Breast epithelium (tissue), 4 donors: ENCODE measurements around the gene GABRA6. TPM values are rescaled to one million over a fixed set of nuclear protein-coding genes. Genes with fewer than 3 reads are reported as not detected.

Experiments used
- DNase-seq, 2 donors: peaks; one replicate each; pipeline ENCODE4 v3.0.0-alpha.2; 2019; ENCODE audit warnings: low spot score in 2 of 2
- H3K27ac ChIP-seq, 2 donors: fragments of 200-600 bp; sonication (generic) in 1 of 2; one replicate each; pipeline ENCODE4 v1.5.1; 2016 to 2019; ENCODE audit warnings: mild to moderate bottlenecking in 1 of 2
- H3K27me3 ChIP-seq, 2 donors: fragments of 200-600 bp; sonication (generic) in 1 of 2; one replicate each; pipeline versions ENCODE4 v1.5.1 to v1.6.0; 2017 to 2019; ENCODE audit warnings: control low read depth in 1 of 2, mild to moderate bottlenecking in 1 of 2
- H3K36me3 ChIP-seq: fragments of 200-600 bp; one replicate; pipeline ENCODE4 v1.5.1; 2019
- H3K4me1 ChIP-seq, 2 donors: fragments of 200-600 bp; sonication (generic); one replicate each; pipeline ENCODE4 v1.5.1; 2016 to 2019; ENCODE audit warnings: control low read depth in 1 of 2
- H3K4me3 ChIP-seq, 3 donors: fragments of 200-600 bp; sonication (generic); 1 replicate in 2 of 3; 2 replicates in 1 of 3; pipeline ENCODE4 v1.5.1; 2016 to 2019; ENCODE audit warnings: mild to moderate bottlenecking in 3 of 3, moderate library complexity in 2 of 3
- H3K9me3 ChIP-seq, 2 donors: fragments of 200-600 bp; sonication (generic) in 1 of 2; one replicate each; pipeline ENCODE4 v1.5.1; 2016 to 2019; ENCODE audit warnings: control low read depth in 1 of 2
- POLR2A ChIP-seq: fragments of 450-650 bp; IDR thresholded peaks from one replicate; pipeline ENCODE4 v1.6.1; 2016; ENCODE audit warnings: antibody characterized with exemption, mild to moderate bottlenecking, moderate library complexity
- POLR2AphosphoS5 ChIP-seq, 3 donors: sonication (generic); formaldehyde crosslinking; IDR thresholded peaks; one replicate each; pipeline ENCODE4 v1.6.1; 2017; ENCODE audit warnings: antibody characterized with exemption in 3 of 3
- intact Hi-C: fragments of 100-400 bp; cut with DNase I; formaldehyde crosslinking; loops from one replicate; pipeline ENCODE4 v1.15.1; 2023; ENCODE audit warnings: low total_unique reads
- total RNA-seq, 3 donors: library from RNA; depleted of rRNA; stranded (reverse); fragments of >200 nt; gene quantifications; one replicate each; pipeline ENCODE4 v1.1.0, GENCODE V29; 2016
- TF ChIP-seq, protein P1 (sequence below), 3 donors: fragments of 450-650 bp; IDR thresholded peaks; one replicate each; pipeline ENCODE4 v1.5.1; 2016 to 2017; ENCODE audit warnings: antibody characterized with exemption in 3 of 3, mild to moderate bottlenecking in 3 of 3, moderate library complexity in 3 of 3

The GABRA6 gene
- total RNA-seq, 3 donors from 2014 or later, result not detected

DNA sequence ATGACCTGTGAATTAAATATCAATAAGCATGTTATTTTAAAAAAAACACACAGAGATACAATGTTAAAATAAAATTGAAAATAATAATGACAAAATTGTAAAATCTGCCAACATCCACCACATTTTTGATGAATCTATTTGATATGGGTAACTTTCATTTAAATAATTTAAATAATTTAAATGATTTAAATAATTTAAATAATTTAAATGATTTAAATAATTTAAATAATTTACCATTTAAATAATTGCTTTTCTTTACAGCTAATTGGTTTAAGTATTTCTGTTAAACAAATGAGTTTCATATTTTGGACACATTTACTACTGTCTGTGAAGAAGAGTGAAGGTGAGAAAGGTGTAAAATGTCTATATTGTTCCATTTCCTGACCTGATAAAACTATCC is 22.1 kb upstream of the GABRA6 start:
- Histone ChIP-seq H3K4me1 (no peaks in the 10 kb centered on the region), H3K9me3 (no peaks in the 10 kb centered on the region), H3K4me3 (no peak overlapping the region), H3K27me3 (no peaks in the 10 kb centered on the region), H3K36me3 (no peaks in the 10 kb centered on the region), H3K27ac (no peak overlapping the region)
- no peak for DNase-seq
- intact Hi-C loops, result no loop called here
- no peak for TF ChIP-seq POLR2A
- TF ChIP-seq, protein P1, sequence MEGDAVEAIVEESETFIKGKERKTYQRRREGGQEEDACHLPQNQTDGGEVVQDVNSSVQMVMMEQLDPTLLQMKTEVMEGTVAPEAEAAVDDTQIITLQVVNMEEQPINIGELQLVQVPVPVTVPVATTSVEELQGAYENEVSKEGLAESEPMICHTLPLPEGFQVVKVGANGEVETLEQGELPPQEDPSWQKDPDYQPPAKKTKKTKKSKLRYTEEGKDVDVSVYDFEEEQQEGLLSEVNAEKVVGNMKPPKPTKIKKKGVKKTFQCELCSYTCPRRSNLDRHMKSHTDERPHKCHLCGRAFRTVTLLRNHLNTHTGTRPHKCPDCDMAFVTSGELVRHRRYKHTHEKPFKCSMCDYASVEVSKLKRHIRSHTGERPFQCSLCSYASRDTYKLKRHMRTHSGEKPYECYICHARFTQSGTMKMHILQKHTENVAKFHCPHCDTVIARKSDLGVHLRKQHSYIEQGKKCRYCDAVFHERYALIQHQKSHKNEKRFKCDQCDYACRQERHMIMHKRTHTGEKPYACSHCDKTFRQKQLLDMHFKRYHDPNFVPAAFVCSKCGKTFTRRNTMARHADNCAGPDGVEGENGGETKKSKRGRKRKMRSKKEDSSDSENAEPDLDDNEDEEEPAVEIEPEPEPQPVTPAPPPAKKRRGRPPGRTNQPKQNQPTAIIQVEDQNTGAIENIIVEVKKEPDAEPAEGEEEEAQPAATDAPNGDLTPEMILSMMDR (IDR thresholded peaks at IDR 0.05), result no peak
- no peak for TF ChIP-seq POLR2AphosphoS5 (IDR thresholded peaks at IDR 0.05)

DNA sequence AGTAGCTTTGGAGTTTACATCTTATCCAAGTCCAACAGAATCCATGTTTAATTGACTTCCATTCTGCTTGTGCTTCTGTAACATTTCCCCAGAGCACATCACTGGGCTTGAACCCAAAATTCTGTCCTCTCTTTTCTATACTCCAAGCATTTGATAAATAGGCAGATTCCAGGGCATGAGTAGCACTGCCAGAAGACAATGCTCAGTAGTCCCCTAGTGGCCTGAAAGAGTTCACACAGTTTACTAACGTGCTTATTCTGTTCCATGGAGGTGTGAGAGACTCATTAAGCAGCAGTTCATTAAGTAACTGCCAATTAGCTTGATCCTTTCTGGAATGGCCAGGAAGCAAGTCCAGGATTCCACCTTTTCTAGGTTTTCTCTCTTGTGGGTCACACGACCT is 9.4 kb upstream of the GABRA6 start:
- no peak for DNase-seq
- intact Hi-C loops, result no loop called here
- TF ChIP-seq POLR2AphosphoS5 (IDR thresholded peaks at IDR 0.05) (no peak), POLR2A (no peak)
- TF ChIP-seq, protein P1 (IDR thresholded peaks at IDR 0.05), result peak in 1 of 3 donors; percentile 8

DNA sequence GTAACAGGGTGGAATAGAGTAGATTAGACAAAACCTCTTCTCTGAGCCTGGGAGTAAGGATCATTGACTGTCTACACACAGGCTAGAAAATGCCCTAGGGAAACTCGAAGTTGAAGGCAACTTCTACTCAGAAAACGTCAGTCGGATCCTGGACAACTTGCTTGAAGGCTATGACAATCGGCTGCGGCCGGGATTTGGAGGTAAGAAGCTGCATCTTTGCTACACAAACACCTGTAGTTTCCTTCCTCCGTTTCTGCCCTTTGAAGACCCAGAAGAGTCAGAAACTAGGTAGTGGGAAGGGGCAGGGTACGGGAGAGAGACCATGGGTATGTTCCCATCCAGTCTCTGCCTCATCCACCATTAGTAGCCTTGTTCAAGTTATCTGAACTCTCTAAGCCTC is 628 bp downstream of the GABRA6 start:
- TF ChIP-seq POLR2AphosphoS5 (IDR thresholded peaks at IDR 0.05), result no peak
- TF ChIP-seq, protein P1 (IDR thresholded peaks at IDR 0.05), result no peak
- no peak for TF ChIP-seq POLR2A
- Histone ChIP-seq H3K9me3 (no peaks in the 10 kb centered on the region), H3K27me3 (no peaks in the 10 kb centered on the region), H3K27ac (no peak overlapping the region), H3K4me1 (no peaks in the 10 kb centered on the region), H3K36me3 (no peaks in the 10 kb centered on the region), H3K4me3 (no peak overlapping the region)
- DNase-seq, result no peak
- intact Hi-C loops, result no loop called here

More for the DNA sequence above, 9.4 kb upstream of the GABRA6 start:
- H3K27ac ChIP-seq, result no peak overlapping the region
- no peaks in the 10 kb centered on the region for H3K27me3 ChIP-seq
- H3K9me3 ChIP-seq, result no peaks in the 10 kb centered on the region
- no peaks in the 10 kb centered on the region for H3K36me3 ChIP-seq
- H3K4me1 ChIP-seq, result no peaks in the 10 kb centered on the region
- no peak overlapping the region for H3K4me3 ChIP-seq

DNA sequence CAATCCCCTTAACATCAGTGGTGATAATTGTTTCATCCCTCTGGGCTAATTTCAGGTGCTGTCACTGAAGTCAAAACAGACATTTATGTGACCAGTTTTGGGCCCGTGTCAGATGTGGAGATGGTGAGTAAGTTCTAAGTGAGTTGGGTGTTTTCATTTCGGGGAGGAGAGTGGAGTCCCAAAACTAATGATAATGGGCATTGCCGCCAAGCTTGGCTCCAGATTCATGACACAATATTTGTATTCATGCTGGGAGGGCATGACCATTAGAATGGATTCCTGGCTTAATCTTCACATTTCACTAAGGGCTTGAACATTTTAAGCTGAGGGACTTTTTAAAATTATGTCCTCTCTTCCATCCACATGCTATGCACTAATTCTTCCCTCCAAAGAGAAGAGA is 1.4 kb downstream of the GABRA6 start:
- DNase-seq, result no peak
- no peaks in the 10 kb centered on the region for H3K9me3 ChIP-seq
- H3K4me1 ChIP-seq, result no peaks in the 10 kb centered on the region
- no peak for TF ChIP-seq POLR2A
- TF ChIP-seq, protein P1 (IDR thresholded peaks at IDR 0.05), result no peak
- no peak for TF ChIP-seq POLR2AphosphoS5 (IDR thresholded peaks at IDR 0.05)
- no peaks in the 10 kb centered on the region for H3K27me3 ChIP-seq
- no peak overlapping the region for H3K27ac ChIP-seq
- intact Hi-C loops, result no loop called here
- no peaks in the 10 kb centered on the region for H3K36me3 ChIP-seq
- no peak overlapping the region for H3K4me3 ChIP-seq

DNA sequence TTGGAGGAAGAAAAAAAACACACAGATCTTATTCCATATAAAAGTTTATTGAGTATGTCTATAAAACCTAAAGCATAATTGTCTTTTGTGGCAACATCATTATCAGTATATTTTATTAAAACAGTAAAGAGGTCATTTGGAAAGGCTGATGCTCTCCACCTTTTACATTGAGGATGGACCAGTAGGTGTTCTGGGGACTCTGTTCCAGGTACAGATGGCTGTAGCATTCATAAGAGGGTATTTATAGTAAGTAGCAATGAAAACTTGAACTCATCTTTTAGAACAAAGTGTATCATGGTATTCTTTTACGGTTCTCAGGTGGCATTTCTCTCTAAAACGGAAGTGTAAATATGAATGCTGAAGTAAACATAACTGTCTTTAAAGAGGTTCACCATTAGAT is 1.8 kb downstream of the GABRA6 start:
- Histone ChIP-seq H3K4me3 (no peak overlapping the region), H3K36me3 (no peaks in the 10 kb centered on the region), H3K27me3 (no peaks in the 10 kb centered on the region), H3K9me3 (no peaks in the 10 kb centered on the region), H3K27ac (no peak overlapping the region), H3K4me1 (no peaks in the 10 kb centered on the region)
- intact Hi-C loops, result no loop called here
- TF ChIP-seq POLR2AphosphoS5 (IDR thresholded peaks at IDR 0.05), result no peak
- no peak for DNase-seq

DNA sequence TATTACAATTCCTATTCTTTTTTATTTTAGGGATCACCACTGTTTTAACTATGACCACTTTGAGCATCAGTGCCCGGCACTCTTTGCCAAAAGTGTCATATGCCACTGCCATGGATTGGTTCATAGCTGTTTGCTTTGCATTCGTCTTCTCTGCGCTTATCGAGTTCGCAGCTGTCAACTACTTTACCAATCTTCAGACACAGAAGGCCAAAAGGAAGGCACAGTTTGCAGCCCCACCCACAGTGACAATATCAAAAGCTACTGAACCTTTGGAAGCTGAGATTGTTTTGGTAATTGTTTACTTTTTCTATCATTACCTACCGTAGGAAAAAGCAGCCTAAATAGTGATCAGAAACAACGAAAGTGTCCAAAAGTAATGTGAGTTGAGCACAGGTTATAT is 6.4 kb downstream of the GABRA6 start:
- intact Hi-C loops, result no loop called here
- TF ChIP-seq POLR2AphosphoS5 (IDR thresholded peaks at IDR 0.05), result no peak
- TF ChIP-seq, protein P1 (IDR thresholded peaks at IDR 0.05), result no peak
- no peak for TF ChIP-seq POLR2A

More for the DNA sequence above, 6.4 kb downstream of the GABRA6 start:
- no peaks in the 10 kb centered on the region for H3K9me3 ChIP-seq
- no peaks in the 10 kb centered on the region for H3K4me1 ChIP-seq
- no peaks in the 10 kb centered on the region for H3K27me3 ChIP-seq
- no peak overlapping the region for H3K4me3 ChIP-seq
- H3K27ac ChIP-seq, result no peak overlapping the region
- DNase-seq, result no peak
- no peaks in the 10 kb centered on the region for H3K36me3 ChIP-seq
